ENCODE measurements around the gene NECTIN3.

Gene NECTIN3

GRCh38 chr3:111070772-111071256 lies 802 bp upstream of the NECTIN3 start:
- TF ChIP-seq CTCF (IDR thresholded peaks at IDR 0.05; ENCODE audit: borderline replicate concordance, insufficient read depth, low read depth, low read length) = no peak
- no peak overlapping the region for H3K4me3 ChIP-seq (ENCODE audit: low read depth, low read length)

GRCh38 chr3:111072031-111072921 lies 660 bp downstream of the NECTIN3 start:
- H3K4me3 ChIP-seq (ENCODE audit: low read depth, low read length) = no peak overlapping the region
- no peak for TF ChIP-seq CTCF (IDR thresholded peaks at IDR 0.05; ENCODE audit: borderline replicate concordance, insufficient read depth, low read depth, low read length)

- no peak overlapping the region for H3K4me3 ChIP-seq (ENCODE audit: low read depth, low read length)
Measured at GRCh38 chr3:111073218-111073617, 1.6 kb downstream of the NECTIN3 start.

GRCh38 chr3:111076732-111077131 lies 5.1 kb downstream of the NECTIN3 start:
- TF ChIP-seq CTCF (IDR thresholded peaks at IDR 0.05; ENCODE audit: borderline replicate concordance, insufficient read depth, low read depth, low read length) = no peak
- no peak overlapping the region for H3K4me3 ChIP-seq (ENCODE audit: low read depth, low read length)

More at GRCh38 chr3:111073218-111073617, 1.6 kb downstream of the NECTIN3 start:
- no peak for TF ChIP-seq CTCF (IDR thresholded peaks at IDR 0.05; ENCODE audit: borderline replicate concordance, insufficient read depth, low read depth, low read length)

- no peak for TF ChIP-seq CTCF (IDR thresholded peaks at IDR 0.05; ENCODE audit: borderline replicate concordance, insufficient read depth, low read depth, low read length)
- H3K4me3 ChIP-seq (ENCODE audit: low read depth, low read length) = no peak overlapping the region
Measured at GRCh38 chr3:111077369-111077768, 5.8 kb downstream of the NECTIN3 start.

- TF ChIP-seq CTCF (IDR thresholded peaks at IDR 0.05; ENCODE audit: borderline replicate concordance, insufficient read depth, low read depth, low read length) = no peak
- H3K4me3 ChIP-seq (ENCODE audit: low read depth, low read length) = no peak overlapping the region
Measured at GRCh38 chr3:111080413-111080812, 8.8 kb downstream of the NECTIN3 start.
